Measurements from ENCODE around the gene DSCAM. TPM values are rescaled to one million over a fixed set of nuclear protein-coding genes. Genes with fewer than 3 reads are reported as not detected.

Gene DSCAM
- total RNA-seq, 1 experiment from 2014 or later, result not detected

DNA sequence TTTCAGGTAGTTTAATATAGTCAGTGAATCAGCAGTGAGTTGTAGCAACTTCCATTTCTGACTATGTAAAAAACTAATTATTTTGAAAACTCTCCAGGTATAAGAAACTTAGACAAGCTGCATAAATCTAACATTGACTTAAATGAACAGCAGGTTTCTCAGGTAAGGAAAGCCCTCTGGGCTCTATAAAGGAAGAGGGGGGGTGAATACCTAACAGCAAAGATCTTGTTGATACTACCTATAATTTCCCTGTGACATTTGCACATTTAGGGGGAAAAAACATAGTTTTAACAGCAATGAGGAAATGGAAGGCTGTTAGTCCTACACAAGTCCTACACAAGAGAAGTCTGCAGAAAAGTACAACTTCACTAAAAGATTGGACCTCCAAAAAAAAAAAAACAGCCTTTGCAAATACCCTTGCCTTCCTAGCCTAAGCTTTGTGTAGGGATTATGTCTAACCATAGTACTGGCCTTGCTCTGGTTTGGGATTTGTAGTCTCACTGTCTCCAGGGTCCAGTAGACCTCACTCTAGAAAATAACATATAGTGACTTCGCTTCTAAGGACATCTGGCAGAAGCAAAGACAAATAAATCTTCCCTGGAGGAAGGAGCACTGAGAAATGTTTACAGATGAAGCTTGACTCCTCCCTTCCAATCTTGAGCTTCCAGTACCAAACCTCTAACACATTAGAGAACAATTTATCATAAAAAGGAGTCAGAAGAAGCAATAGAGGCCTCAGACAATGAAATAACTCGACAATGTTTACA, 459.8 kb downstream of the DSCAM start:
- DNase-seq (ENCODE audit: low read depth), result no peak

DNA sequence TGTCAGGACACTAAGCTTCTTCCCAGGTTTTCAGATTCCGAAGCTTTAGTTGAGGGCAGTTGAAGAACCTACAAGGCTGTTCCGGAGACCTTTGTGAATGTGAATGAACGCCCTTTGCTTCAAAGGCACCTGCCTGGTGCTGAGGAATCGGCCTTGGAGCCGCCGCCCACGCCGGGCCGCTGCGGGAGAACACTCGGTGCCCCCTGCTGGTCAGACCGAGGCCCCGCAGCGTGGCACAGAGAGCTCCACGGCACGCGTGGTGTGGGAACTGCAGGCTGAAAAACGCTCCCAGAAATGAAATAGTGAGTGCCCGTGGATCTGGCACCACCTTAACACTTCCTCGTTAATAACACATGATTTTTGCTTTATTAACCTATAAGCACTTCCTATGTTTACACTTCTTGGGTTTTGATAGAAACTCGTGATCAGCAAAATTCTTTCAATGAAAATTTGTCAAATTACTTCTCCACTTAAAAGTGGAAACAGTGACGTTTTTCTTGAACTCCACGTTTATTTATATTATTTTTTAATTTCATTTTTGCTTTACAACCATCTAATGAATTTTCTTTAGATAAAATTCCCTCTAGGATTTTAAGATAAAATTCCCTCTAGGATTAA, 460.6 kb downstream of the DSCAM start:
- no peak for DNase-seq (ENCODE audit: low read depth)

DNA sequence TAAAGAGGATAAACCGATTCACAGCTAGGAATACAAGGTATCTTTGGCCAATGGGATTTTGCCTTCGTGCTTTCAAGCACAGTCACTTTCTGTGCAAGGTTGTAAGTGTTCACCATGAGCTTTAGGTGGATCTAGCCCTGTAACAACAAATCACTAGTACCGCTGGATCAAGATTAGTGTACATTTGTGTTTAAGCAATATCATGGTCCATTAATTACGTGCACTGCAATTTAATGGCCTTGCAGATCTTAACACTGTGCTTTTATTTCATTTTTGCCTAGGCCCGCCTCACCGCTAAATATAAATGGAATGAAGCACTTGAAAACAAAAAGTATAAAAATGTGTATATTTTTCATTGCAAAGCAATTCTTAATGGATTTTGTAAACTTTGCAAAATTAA, 461.1 kb downstream of the DSCAM start:
- DNase-seq (ENCODE audit: low read depth), result no peak

DNA sequence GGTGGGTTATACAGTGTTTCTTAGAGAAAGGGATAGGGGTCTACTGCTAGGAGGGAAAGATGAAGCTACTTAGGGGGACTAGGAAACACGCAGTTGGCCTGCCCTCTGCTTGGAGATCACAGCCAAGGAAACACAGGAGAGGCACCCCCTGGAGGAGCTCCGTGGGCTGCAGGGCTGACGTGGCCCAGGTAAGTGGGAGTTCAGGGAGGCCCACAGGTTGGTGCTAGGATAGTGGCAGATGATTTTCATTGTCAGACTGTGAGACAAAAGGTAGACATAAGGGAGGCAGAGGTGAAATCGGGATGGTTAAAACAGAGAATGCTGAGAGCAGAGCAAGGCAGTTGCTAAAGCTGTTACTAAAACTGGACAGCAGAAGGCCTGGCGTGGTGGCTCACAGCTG, 463.0 kb downstream of the DSCAM start:
- no peak for DNase-seq (ENCODE audit: low read depth)

DNA sequence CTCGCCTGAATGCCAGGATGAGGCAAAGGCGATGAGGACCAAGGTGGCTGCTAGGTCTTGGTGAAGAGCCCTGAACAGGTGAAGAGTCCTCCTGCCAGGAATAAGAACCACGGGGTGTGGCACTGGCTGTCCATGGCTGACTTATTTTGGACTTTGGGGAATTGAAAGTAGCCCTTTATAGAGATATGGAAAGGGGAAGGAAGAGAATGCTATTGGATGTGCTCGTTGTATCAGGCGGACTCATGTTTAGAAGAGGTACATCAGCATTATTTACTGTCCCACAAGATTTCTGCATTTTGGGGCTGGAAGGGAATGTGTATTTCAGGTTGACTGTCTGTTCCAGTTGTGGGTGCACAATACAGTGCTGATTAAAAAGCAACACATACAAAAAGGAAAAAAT, 465.8 kb downstream of the DSCAM start:
- DNase-seq (ENCODE audit: low read depth), result no peak

DNA sequence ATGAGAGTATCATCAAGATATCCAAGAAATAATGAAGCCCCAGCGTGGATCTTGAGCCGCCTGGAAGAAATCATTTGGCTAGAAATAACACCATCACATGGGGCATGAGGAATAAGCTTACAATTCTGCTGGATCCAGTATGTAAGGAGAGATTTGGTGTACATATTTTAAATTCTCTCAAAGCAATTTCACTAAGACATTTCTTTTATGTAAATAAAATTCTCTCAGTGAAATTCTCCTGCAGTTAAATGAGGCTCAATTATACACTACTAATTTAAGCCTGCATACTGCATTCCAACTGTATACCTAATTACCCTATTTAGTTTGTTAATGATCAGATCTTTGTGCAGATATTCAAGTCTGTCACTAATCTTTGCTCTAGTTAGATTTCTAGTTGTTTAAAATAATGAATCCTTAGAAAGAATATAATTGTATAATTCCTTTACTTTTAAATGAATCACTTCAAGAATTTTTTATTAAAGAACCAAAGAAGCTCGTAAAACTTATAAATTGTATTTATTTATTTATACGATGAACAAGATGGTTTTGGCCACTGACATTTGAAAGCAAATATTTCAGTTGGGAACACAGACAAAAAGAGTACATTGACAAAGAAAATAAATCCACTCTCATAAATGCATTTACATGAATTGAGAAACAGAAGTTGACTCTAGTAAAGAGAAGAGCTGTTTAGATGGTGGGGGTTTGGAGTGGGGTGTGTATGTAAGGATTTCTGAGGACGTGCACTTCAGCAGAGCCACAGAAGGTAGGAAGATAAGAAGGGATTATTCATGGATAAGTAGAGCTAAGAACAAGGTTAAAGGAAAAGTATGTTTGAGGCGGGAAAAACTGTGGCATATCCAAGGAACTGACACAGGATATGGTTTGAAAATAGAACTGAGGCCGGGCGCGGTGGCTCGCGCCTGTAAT, 466.8 kb downstream of the DSCAM start:
- no peak for DNase-seq (ENCODE audit: low read depth)

DNA sequence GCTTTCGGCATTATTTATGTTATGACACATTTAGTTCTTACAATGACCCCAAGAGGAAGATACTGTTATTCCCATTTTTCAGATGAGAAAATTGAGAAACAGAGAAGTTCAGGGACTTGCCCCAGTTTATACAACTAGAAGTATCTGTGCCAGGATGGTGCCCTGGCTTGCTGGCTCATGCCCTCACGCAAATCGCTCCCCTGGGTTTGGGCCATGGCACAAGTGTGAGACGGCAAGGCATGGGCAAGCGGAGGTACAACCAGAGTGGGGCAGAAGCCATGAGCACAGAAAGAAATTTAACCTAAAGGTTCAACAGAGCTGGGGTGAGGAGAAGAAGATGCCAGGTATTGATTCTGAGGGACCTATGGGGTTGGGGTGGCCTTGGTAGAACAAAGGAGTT, 469.8 kb downstream of the DSCAM start:
- DNase-seq (ENCODE audit: low read depth), result no peak

DNA sequence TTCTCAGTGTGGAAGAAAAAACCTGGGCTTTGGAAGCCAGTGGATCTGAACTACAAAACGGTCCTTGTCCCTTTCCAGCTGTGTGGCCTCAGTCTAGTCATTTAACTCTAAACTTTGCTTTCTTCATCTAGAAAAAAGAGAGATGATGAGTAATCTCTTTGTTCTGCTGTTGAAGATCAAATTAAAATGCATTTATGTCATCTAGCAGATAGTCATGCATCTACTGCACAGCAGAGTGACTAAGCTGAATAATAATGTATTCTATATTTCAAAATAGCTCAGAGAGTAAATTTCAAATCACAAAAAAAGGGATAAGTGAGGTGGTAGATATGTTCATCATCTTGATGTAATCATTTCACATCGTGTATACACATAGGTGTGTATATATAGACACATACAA, 473.2 kb downstream of the DSCAM start:
- DNase-seq (ENCODE audit: low read depth), result no peak

DNA sequence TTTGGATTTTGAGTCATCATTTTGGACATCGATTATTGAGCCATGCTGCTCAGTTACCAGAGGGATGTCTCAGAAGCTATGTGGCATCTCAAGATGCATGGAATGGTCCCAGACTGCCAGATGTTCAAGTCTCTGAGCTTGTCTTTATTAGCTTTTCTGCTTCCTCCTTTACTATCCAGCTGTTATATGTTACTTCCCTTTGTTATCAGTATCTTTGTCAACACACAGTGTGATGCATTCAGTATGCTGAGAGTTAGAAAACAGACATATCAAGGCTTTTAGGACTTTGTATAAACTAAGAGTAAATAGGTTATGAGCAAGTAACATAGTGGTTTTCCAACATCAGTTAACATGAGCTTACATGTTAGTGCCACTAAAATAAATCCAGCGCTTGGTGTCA, 474.5 kb downstream of the DSCAM start:
- no peak for DNase-seq (ENCODE audit: low read depth)

DNA sequence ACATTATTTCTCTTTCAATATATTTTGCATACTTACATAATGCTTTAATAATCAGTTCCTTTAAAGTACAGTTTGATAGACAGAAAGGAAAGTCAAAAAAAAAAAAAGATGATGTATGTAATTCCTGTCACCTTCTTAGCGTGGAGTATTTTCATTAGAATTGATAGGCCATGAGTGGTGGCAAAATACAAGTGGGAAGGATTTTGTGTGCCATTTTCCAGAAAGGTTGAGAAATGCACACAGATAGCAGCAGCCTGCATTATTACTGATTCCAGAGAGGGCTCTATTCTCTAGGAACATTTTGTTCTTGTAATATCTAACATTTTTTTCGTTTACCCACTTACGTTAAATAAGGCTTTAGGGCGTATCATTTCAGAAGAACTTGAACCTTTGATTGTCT, 475.6 kb downstream of the DSCAM start:
- DNase-seq (ENCODE audit: low read depth), result no peak

DNA sequence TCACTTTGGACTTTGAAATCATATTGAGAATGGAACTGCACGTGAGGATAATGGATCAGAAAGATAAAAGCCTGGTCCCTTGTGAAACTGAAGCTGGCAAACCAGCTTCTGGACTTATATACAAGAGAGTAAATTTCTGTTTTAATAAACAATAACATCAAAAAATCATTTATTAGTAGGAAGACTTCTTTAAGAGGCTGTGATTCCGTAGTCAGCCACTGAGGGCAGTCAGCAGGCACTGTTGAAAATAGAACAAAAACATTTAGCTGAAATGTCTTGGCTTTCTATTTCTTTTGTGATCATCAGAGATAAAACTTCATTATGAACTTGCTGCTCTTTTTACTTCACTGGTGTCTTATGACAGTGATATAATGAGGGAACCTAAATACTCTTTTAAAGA, 490.3 kb downstream of the DSCAM start:
- no peak for DNase-seq (ENCODE audit: low read depth)

DNA sequence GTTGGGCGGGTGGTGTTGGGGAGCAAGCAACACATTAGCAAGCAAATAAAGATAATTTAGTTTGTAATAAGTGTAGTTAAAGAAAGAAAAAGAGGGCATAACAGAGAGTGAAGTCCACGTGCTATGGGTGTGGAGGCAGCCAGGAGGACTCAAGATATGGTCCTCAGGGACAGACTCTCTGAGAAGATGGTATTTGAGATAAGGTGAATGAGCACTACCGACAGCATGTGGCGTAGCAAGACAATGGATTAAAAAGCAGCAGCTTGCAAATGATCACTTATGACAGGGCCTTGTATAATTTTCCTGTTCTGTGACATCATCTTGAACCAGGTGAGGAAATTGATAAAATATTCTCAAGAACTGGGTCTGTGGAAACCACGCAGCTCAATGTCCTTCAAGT, 491.9 kb downstream of the DSCAM start:
- no peak for DNase-seq (ENCODE audit: low read depth)

DNA sequence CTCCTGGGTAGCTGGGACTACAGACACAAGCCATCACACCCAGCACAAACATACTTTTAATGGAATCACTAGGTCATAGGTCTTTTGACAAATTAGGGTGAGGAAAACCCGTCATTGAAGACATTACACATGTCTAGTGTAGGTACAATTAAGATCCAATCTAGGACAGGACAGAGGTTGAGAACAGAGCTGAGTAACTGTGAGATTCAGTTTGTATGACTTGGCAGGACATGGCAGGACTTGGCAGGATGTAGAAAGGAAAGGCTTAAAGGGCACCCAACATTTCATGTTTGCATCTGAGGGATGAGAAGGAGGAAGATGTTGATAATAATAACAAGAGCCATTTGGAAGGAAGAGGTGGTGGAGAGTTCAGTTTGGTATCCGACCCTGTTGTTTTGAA, 496.0 kb downstream of the DSCAM start:
- DNase-seq (ENCODE audit: low read depth), result no peak

DNA sequence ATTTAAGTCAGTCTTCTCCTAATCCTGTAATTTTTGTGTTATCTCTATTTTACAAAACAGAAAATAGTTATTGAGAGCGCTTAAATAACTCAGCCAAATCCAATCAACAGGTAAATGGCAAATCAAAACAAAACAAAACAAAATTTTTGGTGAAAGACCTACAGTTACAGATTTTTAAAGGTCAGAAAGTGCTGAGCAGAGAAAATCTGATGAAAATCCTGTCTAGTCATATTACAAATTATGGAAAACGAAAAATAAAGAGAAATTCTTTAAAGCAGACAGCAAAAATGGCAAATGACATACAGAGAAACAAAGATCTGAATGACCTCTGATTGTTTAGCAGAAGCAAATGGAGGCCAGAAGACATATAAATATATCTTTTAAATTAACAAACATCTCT, 497.4 kb downstream of the DSCAM start:
- DNase-seq (ENCODE audit: low read depth), result no peak

DNA sequence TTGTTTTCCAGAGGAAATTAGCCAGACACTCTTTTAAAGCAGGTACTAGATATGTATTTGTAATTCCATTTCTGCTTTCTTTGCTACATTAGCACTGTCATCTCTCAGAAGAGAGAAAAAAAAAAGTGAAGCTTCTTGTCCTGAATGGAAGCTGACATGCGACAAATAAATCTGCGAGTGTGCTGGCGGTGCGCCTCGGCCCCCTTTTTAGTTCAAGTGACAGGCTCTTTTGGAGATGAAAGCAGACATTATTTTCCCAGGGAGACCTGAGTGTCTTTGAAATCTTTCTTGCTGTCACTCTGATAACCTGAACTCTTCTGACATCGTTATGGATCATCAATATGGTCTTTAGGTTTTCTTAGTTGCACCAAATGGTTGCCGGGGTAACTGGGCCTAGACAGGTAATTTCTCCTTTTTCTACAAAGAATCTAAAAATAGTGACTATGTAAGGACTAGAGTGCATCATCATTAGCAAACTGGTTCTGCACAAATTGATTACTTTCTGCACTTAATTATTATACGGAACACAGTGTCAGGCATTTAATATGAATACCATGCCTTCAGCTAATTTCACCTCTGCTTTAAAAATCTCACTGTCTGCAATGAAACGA, 501.1 kb downstream of the DSCAM start:
- no peak for DNase-seq (ENCODE audit: low read depth)

DNA sequence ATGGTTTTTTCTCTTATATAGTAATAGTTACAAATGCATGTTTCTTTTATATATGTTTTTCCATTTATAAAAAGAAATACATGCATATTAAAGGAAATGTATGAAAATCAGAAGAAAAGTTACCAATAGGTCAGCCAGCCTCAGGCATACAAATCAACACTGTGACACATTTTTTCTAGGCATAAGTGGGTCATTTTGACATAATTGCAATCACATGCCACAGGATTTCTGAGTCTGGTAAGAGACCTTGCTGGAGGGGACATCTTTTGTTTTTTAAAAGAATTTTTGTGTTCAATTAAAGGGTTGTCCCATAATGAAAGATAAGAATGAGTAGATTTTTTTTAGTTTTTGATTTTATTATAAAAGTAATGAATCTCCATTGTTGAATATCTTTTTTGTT, 506.6 kb downstream of the DSCAM start:
- no peak for DNase-seq (ENCODE audit: low read depth)

DNA sequence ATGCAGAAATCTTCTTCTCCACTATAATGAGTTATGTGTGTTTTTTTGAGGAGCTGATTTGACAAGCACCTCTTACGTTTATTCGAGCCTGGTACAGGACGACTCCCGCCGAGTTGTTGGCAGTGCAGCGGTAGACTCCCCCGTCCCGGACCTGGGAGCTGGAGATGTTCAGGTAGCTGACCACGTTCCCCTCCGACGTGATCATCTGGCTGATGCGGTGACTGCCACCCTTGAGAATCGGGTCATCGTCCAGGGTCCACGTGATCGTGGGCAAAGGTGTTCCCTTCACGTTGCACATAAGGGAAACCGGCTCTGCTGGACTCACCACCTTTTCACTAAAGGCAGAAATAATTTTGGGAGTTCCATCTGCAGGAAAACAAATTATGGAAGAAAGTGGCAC, 507.9 kb downstream of the DSCAM start:
- no peak for DNase-seq (ENCODE audit: low read depth)

DNA sequence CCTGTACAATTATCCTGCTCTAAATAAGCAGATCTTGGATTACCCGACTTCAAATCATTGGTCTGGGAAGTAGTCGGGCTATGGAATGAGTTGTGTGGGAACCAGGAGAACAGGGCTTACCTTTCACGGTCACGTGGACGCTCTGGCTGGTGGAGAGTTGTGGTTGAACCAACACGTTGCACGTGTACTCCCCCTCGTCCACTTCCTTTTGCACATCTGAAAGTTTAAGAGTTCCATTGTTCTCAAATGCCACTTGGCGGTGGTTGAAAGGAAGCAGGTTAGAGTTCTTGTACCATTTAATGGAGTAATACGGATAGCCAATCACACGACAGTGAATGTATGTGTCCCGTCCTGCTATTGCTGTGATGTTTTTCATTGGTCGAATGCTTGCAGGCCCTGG, 509.0 kb downstream of the DSCAM start:
- DNase-seq (ENCODE audit: low read depth), result no peak

DNA sequence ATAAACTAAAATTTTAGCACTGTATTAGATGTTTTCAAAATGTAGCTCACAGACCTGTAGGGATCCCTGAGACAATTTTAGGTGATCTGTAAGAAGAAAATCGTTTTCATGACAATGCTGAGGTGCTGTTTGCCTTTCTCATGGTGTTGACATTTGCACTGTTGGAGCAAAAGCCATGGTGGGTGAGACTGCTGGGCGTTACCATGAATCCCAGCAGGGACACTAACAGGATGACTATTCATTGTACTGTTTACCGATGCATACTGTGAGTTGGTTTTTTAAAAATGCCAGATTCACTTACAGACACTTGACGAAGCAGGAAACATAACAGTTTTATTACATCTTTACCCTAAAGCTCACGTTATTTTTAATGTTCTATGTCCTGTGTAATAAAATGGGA, 511.3 kb downstream of the DSCAM start:
- DNase-seq (ENCODE audit: low read depth), result no peak

DNA sequence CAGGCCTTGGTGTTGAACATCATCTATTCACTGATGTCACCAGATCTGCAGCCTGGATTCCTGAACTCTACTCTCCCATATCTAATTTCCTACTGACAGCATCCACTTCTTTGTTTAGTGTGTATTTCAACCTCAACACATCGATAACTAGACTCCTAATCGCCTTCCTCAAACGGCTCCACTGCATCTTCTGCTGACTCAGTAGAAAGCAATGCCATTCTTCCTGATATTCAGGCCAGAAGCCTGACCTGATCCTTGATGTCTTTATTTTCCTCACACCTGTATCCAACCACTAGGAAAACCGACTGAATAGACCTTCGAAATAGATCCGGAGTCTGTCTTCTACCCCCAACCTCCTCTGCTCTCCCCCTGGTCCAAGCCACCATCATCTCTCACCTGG, 512.8 kb downstream of the DSCAM start:
- DNase-seq (ENCODE audit: low read depth), result no peak

DNA sequence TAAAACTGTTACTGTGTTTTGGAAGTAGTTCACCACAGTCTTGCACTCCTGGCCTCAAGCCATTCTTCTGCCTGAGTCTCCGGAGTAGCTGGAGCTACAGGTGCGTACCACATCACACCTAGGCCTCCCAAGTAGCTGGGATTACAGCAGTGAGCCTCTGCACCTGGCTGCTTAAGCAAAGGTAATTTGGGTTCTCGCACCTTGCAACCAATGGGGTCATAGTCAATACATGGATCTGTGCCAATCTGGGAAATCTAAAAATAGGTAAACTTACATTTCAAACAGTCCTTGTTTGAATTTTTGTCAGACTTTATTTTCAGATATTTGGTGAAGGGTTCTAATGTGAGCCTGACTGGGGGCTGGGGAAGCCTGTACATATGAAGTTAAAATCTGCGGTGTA, 513.2 kb downstream of the DSCAM start:
- DNase-seq (ENCODE audit: low read depth), result no peak

DNA sequence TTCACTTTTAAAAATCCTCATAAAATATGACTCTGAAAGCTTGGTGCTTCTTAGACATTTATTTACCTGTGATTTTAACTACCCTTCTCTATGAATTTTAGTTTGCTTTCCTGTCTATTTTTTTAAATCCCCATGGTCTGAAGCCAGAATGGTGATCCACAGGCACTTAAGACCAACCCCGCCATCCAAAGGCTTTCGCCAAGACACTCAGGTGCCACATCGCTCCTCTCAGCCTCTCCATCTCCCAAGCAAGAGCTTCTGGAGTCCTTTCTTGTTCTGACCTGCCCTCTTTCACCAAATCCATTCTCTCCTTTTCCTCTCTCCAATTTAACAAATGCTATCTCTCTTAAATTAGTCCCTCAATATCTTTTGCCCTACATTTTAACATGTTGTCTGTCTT, 515.2 kb downstream of the DSCAM start:
- DNase-seq (ENCODE audit: low read depth), result no peak

Data from LHCN-M2 (cell line).